ENCODE data around the gene RABEP2.
"Not testable (repeated sequence)": the region's sequence is repeated elsewhere in the genome, so short reads cannot be mapped to it uniquely, and the experiment has no call there.

The RABEP2 gene

GRCh38 chr16:28901862-28902261 lies 23.2 kb downstream of the RABEP2 start:
- no peak for DNase-seq

- DNase-seq, result no peak
Observed at GRCh38 chr16:28900601-28901000, 24.4 kb downstream of the RABEP2 start.

GRCh38 chr16:28899882-28900590 lies 25.0 kb downstream of the RABEP2 start:
- DNase-seq, result no peak

GRCh38 chr16:28898942-28899341 lies 26.1 kb downstream of the RABEP2 start:
- no peak for DNase-seq

GRCh38 chr16:28898266-28898665 lies 26.8 kb downstream of the RABEP2 start:
- no peak for DNase-seq

- DNase-seq, result no peak
Observed at GRCh38 chr16:28897826-28898225, 27.2 kb downstream of the RABEP2 start.

GRCh38 chr16:28895609-28896008 lies 29.4 kb downstream of the RABEP2 start:
- no peak for DNase-seq

- DNase-seq, result no peak
Observed at GRCh38 chr16:28893291-28893690, 31.7 kb downstream of the RABEP2 start.

GRCh38 chr16:28891964-28892890 lies 32.8 kb downstream of the RABEP2 start:
- no peak for DNase-seq

GRCh38 chr16:28890355-28890754 lies 34.7 kb downstream of the RABEP2 start:
- DNase-seq, result not testable (repeated sequence)

GRCh38 chr16:28886945-28887344 lies 38.1 kb downstream of the RABEP2 start:
- DNase-seq, result no peak

- DNase-seq, result no peak
Observed at GRCh38 chr16:28884045-28884444, 41.0 kb downstream of the RABEP2 start.

- no peak for DNase-seq
Observed at GRCh38 chr16:28883221-28883996, 41.6 kb downstream of the RABEP2 start.

- no peak for DNase-seq
Observed at GRCh38 chr16:28882551-28883160, 42.4 kb downstream of the RABEP2 start.

- not testable (repeated sequence) for DNase-seq
Observed at GRCh38 chr16:28881565-28881964, 43.5 kb downstream of the RABEP2 start.

- no peak for DNase-seq
Observed at GRCh38 chr16:28880955-28881354, 44.1 kb downstream of the RABEP2 start.

- no peak for DNase-seq
Observed at GRCh38 chr16:28880589-28880915, 44.5 kb downstream of the RABEP2 start.

GRCh38 chr16:28879841-28880588 lies 45.0 kb downstream of the RABEP2 start:
- peak; percentile 88 for DNase-seq

- DNase-seq, result no peak
Observed at GRCh38 chr16:28879261-28879840, 45.7 kb downstream of the RABEP2 start.

GRCh38 chr16:28878083-28878926 lies 46.7 kb downstream of the RABEP2 start, which contains the start of gene ATP2A1:
TSS of gene ATP2A1 (plus strand) at chr16:28878488. CDS start at chr16:28878672, 184 bp downstream.
- DNase-seq, result no peak

- no peak for DNase-seq
Observed at GRCh38 chr16:28877655-28878000, 47.4 kb downstream of the RABEP2 start.
